Cardiac fibroblast (primary cell): ENCODE measurements around the gene AKR1A1.

Experiments used
- DNase-seq, 2 donors: peaks; one replicate each; pipeline versions ENCODE4 v3.0.0 to v3.0.0-alpha.2; 2010; ENCODE audit warnings: low read depth in 2 of 2
- H3K4me3 ChIP-seq, 2 donors: replicated peaks in 1 of 2; 1 replicate in 1 of 2; 2 replicates in 1 of 2; pipeline ENCODE4 v1.5.1; 2011; ENCODE audit warnings: low read depth in 2 of 2, low read length in 2 of 2, mild to moderate bottlenecking in 2 of 2, moderate library complexity in 1 of 2
- TF ChIP-seq, protein P1 (sequence below): IDR thresholded peaks from one replicate; pipeline ENCODE4 v1.5.1; 2011; ENCODE audit warnings: low read depth, mild to moderate bottlenecking, low read length, inconsistent platforms

The AKR1A1 gene

DNA sequence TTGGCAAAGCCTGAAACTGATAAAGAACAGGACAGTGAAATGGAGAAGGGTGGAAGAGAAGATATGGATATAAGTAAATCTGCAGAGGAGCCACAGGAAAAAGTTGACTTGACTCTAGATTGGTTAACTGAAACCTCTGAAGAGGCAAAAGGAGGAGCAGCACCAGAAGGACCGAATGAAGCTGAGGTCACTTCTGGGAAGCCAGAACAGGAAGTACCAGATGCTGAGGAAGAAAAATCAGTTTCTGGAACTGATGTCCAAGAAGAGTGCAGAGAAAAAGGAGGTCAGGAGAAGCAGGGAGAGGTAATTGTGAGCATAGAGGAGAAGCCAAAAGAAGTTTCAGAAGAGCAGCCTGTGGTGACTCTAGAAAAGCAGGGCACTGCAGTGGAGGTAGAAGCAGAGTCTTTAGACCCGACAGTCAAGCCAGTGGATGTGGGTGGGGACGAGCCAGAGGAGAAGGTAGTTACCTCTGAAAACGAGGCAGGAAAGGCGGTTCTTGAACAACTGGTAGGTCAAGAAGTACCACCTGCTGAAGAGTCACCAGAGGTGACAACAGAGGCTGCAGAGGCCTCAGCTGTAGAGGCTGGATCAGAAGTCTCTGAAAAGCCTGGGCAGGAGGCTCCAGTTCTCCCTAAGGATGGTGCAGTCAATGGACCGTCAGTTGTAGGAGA is 56.9 kb downstream of the AKR1A1 start:
- H3K4me3 ChIP-seq: no peak overlapping the region
- TF ChIP-seq, protein P1, sequence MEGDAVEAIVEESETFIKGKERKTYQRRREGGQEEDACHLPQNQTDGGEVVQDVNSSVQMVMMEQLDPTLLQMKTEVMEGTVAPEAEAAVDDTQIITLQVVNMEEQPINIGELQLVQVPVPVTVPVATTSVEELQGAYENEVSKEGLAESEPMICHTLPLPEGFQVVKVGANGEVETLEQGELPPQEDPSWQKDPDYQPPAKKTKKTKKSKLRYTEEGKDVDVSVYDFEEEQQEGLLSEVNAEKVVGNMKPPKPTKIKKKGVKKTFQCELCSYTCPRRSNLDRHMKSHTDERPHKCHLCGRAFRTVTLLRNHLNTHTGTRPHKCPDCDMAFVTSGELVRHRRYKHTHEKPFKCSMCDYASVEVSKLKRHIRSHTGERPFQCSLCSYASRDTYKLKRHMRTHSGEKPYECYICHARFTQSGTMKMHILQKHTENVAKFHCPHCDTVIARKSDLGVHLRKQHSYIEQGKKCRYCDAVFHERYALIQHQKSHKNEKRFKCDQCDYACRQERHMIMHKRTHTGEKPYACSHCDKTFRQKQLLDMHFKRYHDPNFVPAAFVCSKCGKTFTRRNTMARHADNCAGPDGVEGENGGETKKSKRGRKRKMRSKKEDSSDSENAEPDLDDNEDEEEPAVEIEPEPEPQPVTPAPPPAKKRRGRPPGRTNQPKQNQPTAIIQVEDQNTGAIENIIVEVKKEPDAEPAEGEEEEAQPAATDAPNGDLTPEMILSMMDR: no peak
- DNase-seq: no peak

DNA sequence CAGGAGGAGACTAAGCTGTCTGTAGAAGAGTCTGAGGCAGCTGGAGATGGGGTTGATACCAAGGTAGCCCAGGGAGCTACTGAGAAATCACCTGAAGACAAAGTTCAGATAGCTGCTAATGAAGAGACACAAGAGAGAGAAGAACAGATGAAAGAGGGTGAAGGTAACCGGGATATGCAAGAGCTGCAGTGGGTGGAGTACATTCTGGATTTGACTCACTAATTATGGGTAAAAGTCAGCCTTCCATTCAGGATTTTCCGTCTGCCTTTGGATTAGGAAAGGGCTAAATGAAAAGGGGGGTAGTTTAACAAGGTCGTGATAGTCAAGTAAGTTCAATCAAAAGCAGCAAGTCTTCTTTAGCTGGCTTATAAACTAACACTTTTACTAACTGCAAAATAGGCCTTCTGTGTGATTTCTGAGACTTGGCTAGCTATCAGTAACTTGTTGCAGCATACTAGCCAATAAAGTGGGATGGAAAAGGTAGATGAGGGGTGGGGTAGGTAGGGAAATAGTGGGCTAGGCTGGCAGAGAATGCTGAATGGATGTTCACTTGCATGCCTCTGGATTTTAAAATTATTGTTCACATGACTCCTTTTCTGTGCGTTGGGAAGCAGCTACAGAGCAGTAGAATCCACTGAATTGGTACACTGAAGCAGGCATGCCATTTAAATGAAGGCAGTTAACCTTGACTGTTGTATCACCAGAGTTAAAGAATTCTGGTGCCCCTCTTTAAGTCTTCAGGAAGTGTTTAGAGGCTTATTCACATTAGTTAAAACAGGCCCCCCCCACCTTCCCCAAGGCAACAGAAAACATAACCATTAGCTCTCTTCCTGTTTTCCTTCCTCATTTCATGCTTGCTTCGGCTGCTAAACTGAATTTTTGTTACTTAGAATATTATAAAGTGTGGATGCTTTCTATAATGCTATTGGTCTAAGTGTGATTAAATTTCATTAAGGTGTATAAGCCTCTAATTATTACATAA is 57.8 kb downstream of the AKR1A1 start:
- no peak overlapping the region for H3K4me3 ChIP-seq
- DNase-seq: peak in 1 of 2 donors; percentile 9
- TF ChIP-seq, protein P1: no peak

GRCh38 chr1:45610589-45611226 is 60.1 kb downstream of the AKR1A1 start:
- TF ChIP-seq, protein P1: no peak
- H3K4me3 ChIP-seq: no peak overlapping the region
- no peak for DNase-seq

DNA sequence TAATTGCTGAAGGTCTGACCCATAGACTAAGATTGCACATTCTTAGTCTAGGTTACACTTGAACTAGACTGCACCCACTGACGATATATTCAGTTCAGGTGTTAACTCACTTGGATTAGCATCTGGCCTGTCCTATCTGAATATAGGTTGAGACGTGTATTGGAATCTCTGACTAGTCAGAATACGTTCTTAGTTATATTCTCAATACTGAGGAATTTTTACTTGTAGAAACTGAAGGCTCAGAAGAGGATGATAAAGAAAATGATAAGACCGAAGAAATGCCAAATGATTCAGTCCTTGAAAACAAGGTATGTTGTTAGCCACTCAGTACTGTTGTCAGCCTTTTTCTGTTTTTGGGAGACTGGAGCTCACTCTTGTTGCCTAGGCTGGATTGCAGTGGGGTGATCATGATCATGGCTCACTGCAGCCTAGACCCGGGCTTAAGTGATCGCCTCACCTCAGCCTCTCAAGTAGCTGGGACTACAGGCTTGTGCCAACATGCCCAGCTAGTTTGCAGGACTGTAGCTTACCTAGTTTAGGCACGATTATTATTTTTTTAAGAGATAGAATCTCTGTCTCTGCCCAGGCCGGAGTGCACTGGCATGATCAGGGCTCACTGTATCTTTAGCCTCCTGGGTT is 62.4 kb downstream of the AKR1A1 start:
- TF ChIP-seq, protein P1: no peak
- H3K4me3 ChIP-seq: no peak overlapping the region
- no peak for DNase-seq

GRCh38 chr1:45615885-45616284 is 65.3 kb downstream of the AKR1A1 start:
- no peak overlapping the region for H3K4me3 ChIP-seq
- no peak for DNase-seq
- TF ChIP-seq, protein P1: no peak

DNA sequence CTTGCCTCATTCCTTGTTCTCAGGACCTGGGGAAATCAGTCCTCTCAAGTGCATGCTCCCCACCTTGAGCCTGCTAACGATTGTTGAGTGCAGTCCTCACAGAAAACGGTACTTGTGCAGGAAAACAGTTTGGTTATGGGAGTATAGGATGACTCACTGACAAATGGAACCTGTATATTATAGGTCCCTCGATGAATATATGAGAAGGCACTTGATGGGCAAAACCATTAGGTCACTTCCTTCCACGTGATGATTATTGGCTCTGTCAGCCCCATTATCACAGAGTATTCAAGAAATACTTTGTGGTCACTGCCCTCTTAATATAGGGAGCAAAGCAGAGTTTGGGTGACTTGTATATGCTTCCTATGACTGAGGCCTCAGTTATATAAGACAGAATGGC is 67.0 kb downstream of the AKR1A1 start:
- no peak overlapping the region for H3K4me3 ChIP-seq
- TF ChIP-seq, protein P1: no peak
- DNase-seq: peak; percentile 23 to 64
